K562 (cell line): ENCODE results near the gene XPO1. TPM values are rescaled to one million over a fixed set of nuclear protein-coding genes. Genes with fewer than 3 reads are reported as not detected.

Experiments
- ATAC-seq: fragments of 200-7000 bp; cut with Tn5 transposase; 3 replicates; pipeline ENCODE4 v1.9.1; 2020; ENCODE audit warnings: moderate library complexity
- BruUV-seq: library from RNA; stranded (reverse); fragments of 400-500 nt; replicated peaks from 2 replicates; lab custom pipeline; 2021; lab: Mats Ljungman, UMichigan
- CTCF ChIA-PET: fragments of 300-600 bp; formaldehyde crosslinking; extraction: SDS; loops from one replicate; lab custom pipeline; 2021; ENCODE audit warnings: low intra/inter-chr PET ratio; lab: Yijun Ruan, JAX
- POLR2A ChIA-PET: fragments of 300-600, 350-650 bp; sonication (Branson Sonifier 250); formaldehyde crosslinking; extraction: SDS; loops from one replicate; lab custom pipeline; 2021; ENCODE audit warnings: antibody characterized with exemption, inconsistent platforms; lab: Yijun Ruan, JAX
- DNase-seq, 4 experiments: peaks; one replicate each; pipeline versions ENCODE4 v3.0.0 to v3.0.0-alpha.2; 2011 to 2018; ENCODE audit warnings: low spot score in 3 of 4, mixed read lengths in 3 of 4; ENCODE audit errors: extremely low read depth in 1 of 4
- FAIRE-seq: peaks from 2 replicates; lab custom pipeline; 2011; peaks lifted over from hg19 to GRCh38; lab: Jason Lieb, UNC
- H2AFZ ChIP-seq: 2 replicates; pipeline ENCODE4 v1.6.0; 2011; ENCODE audit warnings: low read depth, low read length, control low read depth, inconsistent platforms
- H3K27ac ChIP-seq: fragments of 200-600 bp; 3 replicates; pipeline ENCODE4 v1.8.0; 2011; ENCODE audit warnings: low read depth, mild to moderate bottlenecking, control low read depth, inconsistent platforms, low read length, moderate library complexity, mixed read lengths; ENCODE audit errors: extremely low read depth
- H3K27me3 ChIP-seq, 2 experiments: fragments of 300-600 bp in 1 of 2; 2 replicates in 1 of 2; 3 replicates in 1 of 2; pipeline versions ENCODE4 v1.6.0 to v1.8.0; 2011; ENCODE audit warnings: inconsistent platforms in 2 of 2, low read length in 2 of 2, mild to moderate bottlenecking in 1 of 2, mixed read lengths in 1 of 2, moderate library complexity in 1 of 2; ENCODE audit not compliant: control insufficient read depth in 2 of 2, insufficient read depth in 2 of 2
- H3K36me3 ChIP-seq: fragments of 300-600 bp; 3 replicates; pipeline ENCODE4 v1.8.0; 2011; ENCODE audit warnings: mild to moderate bottlenecking, low read length, inconsistent platforms; ENCODE audit not compliant: control insufficient read depth, insufficient read depth
- H3K4me1 ChIP-seq, 2 experiments: fragments of 200-600 bp in 1 of 2; replicated peaks in 1 of 2; 2 replicates in 1 of 2; 3 replicates in 1 of 2; pipeline versions ENCODE4 v1.5.1 to v1.8.0; 2011; ENCODE audit warnings: inconsistent platforms in 2 of 2, low read length in 2 of 2, mild to moderate bottlenecking in 1 of 2, mixed read lengths in 1 of 2, moderate library complexity in 1 of 2; ENCODE audit not compliant: control insufficient read depth in 2 of 2, insufficient read depth in 2 of 2
- H3K4me2 ChIP-seq: 2 replicates; pipeline ENCODE4 v1.6.1; 2011; ENCODE audit warnings: low read length, control low read depth, inconsistent platforms, mixed read lengths; ENCODE audit not compliant: insufficient read depth
- H3K4me3 ChIP-seq: fragments of 200-600 bp; sonication (generic), shearing (Covaris generic); 2 replicates; pipeline ENCODE4 v1.5.1; 2016; ENCODE audit warnings: control low read depth, inconsistent platforms
- H3K79me2 ChIP-seq: fragments of 200-600 bp; 3 replicates; pipeline ENCODE4 v1.8.0; 2011; ENCODE audit warnings: low read length, inconsistent platforms; ENCODE audit not compliant: control insufficient read depth, insufficient read depth
- H3K9ac ChIP-seq, 2 experiments: 2 replicates each; pipeline versions ENCODE4 v1.6.0 to v1.6.1; 2011; ENCODE audit warnings: low read depth in 2 of 2, low read length in 2 of 2, control low read depth in 1 of 2, inconsistent platforms in 1 of 2, mild to moderate bottlenecking in 1 of 2, mixed read lengths in 1 of 2; ENCODE audit not compliant: insufficient read depth in 1 of 2
- H3K9me1 ChIP-seq: one replicate; pipeline ENCODE4 v1.6.0; 2011; ENCODE audit warnings: inconsistent platforms, mild to moderate bottlenecking, low read length, moderate library complexity; ENCODE audit not compliant: control insufficient read depth, insufficient read depth
- H3K9me3 ChIP-seq: replicated peaks from 2 replicates; pipeline ENCODE4 v1.5.1; 2011; ENCODE audit warnings: low read depth, low read length, inconsistent platforms; ENCODE audit not compliant: control insufficient read depth, insufficient read depth
- H4K20me1 ChIP-seq: replicated peaks from 2 replicates; pipeline ENCODE4 v1.6.1; 2011; ENCODE audit warnings: low read length, inconsistent platforms, mixed read lengths; ENCODE audit not compliant: control insufficient read depth, insufficient read depth
- FOXJ3 ChIP-seq: sonication (generic); formaldehyde crosslinking; IDR thresholded peaks from 2 replicates; pipeline ENCODE4 v1.4.0; 2020; ENCODE audit warnings: mild to moderate bottlenecking, missing genetic modification reagents
- ZNF121 ChIP-seq: sonication (generic); formaldehyde crosslinking; conservative IDR thresholded peaks from 2 replicates; pipeline ENCODE4 v1.8.0; 2022; ENCODE audit warnings: missing genetic modification reagents
- ZNF174 ChIP-seq: fragments of 250-450 bp; sonication (Bioruptor Pico); IDR thresholded peaks from 2 replicates; pipeline ENCODE4 v1.4.0; 2020; ENCODE audit warnings: mild to moderate bottlenecking
- ZNF695 ChIP-seq: fragments of 450-650 bp; formaldehyde crosslinking; IDR thresholded peaks from 2 replicates; pipeline ENCODE4 v1.4.0; 2020; ENCODE audit warnings: mild to moderate bottlenecking, moderate library complexity
- ZNF780A ChIP-seq: fragments of 250-450 bp; sonication (Bioruptor Pico); IDR thresholded peaks from 2 replicates; pipeline ENCODE4 v1.5.0; 2021; ENCODE audit warnings: mild to moderate bottlenecking
- WGBS: fragments of 100-300 bp; shearing (Covaris generic); methylation state at CpG from one replicate; pipeline ENCODE4 v1.1.6; 2016; ENCODE audit warnings: low coverage, mixed read lengths; ENCODE audit not compliant: insufficient coverage; ENCODE audit errors: missing lambda C conversion rate; 5-methylcytosine and 5-hydroxymethylcytosine counted together
- in situ Hi-C: fragments of 300-500 bp; cut with MboI; formaldehyde crosslinking; loops from 4 replicates; pipeline ENCODE4 v1.15.0; 2018; ENCODE audit warnings: inconsistent platforms, mixed read lengths
- intact Hi-C: fragments of 100-400 bp; cut with micrococcal nuclease; formaldehyde crosslinking; loops from 2 replicates; pipeline ENCODE4 v1.14.2; 2022
- polyA plus RNA-seq, 8 experiments: library from polyadenylated mRNA; depleted of rRNA in 4 of 8; stranded (reverse) in 5 of 8; unstranded in 3 of 8; fragments of >200 nt; fragmentation: Nextera tagmentation in 2 of 8; fragmentation: Illumina TruSeq in 1 of 8; extraction: Ambion mirVana in 2 of 8; extraction: Trizol in 1 of 8; gene quantifications; 2 replicates each; pipeline versions ENCODE4 v1.2.1 to v1.2.3, GENCODE V29; 2011 to 2014; ENCODE audit warnings: inconsistent platforms in 1 of 8, missing spikeins in 1 of 8
- total RNA-seq, 7 experiments: library from RNA; depleted of rRNA in 6 of 7; stranded (reverse); fragments of >200 nt in 6 of 7; fragmentation: Illumina TruSeq in 2 of 7; extraction: Trizol in 2 of 7; gene quantifications; 2 replicates each; pipeline versions ENCODE4 v1.2.1 to v1.2.3, GENCODE V29; 2011 to 2021; ENCODE audit warnings: low replicate concordance in 1 of 7
- TF ChIP-seq, protein P1 (sequence below): fragments of 250-450 bp; sonication (Bioruptor Pico); IDR thresholded peaks from 2 replicates; pipeline ENCODE4 v1.8.0; 2022; ENCODE audit warnings: inconsistent platforms

The XPO1 gene
- total and polyA plus RNA-seq, 9 of the 15 experiments (the other 6 are each of a cell fraction or from before 2014, with no cell fraction given), result 86.2 to 307 (median 216) TPM

DNA sequence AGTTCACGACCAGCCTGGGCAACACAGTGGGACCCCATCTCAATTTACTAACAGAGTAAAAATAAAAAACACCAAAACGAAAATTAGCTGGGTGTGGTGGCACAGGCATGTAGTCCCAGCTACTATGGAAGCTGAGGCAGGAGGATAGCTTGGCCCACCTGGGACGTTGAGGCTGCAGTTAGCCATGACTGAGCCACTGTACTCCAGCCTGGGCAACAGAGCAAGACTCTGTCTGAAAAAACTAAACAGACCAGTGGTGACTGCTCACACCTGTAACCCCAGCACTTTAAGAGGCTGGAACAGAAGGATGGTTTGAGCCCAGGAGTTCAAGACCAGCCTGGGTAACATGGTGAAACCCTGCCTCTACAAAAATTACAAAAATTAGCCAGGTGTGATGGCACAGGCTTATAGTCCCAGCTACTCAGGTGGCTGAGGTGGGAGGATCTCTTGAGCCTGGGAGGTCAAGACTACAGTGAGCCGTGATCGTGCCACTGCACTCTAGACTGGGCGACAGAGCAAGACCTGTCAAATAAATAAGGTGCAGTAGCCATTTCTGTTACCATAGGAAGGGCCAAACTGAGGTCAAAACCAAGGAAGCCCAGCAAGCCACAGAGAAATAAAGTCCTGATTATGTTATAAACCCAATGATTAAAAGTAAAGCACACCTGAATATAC, 81.3 kb downstream of the XPO1 start:
- no peak overlapping the region for H3K9ac ChIP-seq
- TF ChIP-seq ZNF174 (CRISPR knock-in tag) (no peak), ZNF121 (CRISPR knock-in tag) (peak; percentile 32; the same call in 1 of the 2 replicates), ZNF780A (no peak), ZNF695 (CRISPR knock-in tag) (no peak), FOXJ3 (CRISPR knock-in tag) (no peak)
- TF ChIP-seq, protein P1, sequence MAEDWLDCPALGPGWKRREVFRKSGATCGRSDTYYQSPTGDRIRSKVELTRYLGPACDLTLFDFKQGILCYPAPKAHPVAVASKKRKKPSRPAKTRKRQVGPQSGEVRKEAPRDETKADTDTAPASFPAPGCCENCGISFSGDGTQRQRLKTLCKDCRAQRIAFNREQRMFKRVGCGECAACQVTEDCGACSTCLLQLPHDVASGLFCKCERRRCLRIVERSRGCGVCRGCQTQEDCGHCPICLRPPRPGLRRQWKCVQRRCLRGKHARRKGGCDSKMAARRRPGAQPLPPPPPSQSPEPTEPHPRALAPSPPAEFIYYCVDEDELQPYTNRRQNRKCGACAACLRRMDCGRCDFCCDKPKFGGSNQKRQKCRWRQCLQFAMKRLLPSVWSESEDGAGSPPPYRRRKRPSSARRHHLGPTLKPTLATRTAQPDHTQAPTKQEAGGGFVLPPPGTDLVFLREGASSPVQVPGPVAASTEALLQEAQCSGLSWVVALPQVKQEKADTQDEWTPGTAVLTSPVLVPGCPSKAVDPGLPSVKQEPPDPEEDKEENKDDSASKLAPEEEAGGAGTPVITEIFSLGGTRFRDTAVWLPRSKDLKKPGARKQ (CRISPR knock-in tag), result no peak
- TF ChIP-seq, all 486 proteins: peak for 1
- no TSS peak for BruUV-seq
- Histone ChIP-seq H4K20me1 (no peaks in the 10 kb centered on the region; the same call in 1 of the 2 replicates), H3K27me3 (no peaks in the 10 kb centered on the region), H3K4me2 (no peak overlapping the region), H3K9me3 (no peaks in the 10 kb centered on the region), H3K79me2 (peaks cover 98% of the 10 kb centered on the region), H3K27ac (no peak overlapping the region), H3K4me3 (no peak overlapping the region), H2AFZ (no peak overlapping the region), H3K9me1 (no peaks in the 10 kb centered on the region), H3K4me1 (peaks cover 6 to 11% of the 10 kb centered on the region in 2 experiments; a peak in 3 of 5 replicates), H3K36me3 (peaks cover 22% of the 10 kb centered on the region)
- DNase-seq (no peak), FAIRE-seq (no peak), ATAC-seq (no peak; the same call in 2 of the 3 replicates)
- intact Hi-C loops (no loop called here), in situ Hi-C loops (no loop called here)
- 75% methylated on average over 6 of the region's 6 CpGs for WGBS
- CTCF ChIA-PET, result no interaction called here
- POLR2A ChIA-PET, result interaction anchor here (0.6 to 1.8 kb wide), 4 partner anchors 9 to 23 kb away, joined by 3 to 6 read pairs (median 4); no protein-coding TSS in a partner anchor
